PC-3 (cell line): ENCODE measurements around the gene SCGN.

Experiments
- EZH2 ChIP-seq: fragments of 300-600 bp; sonication (generic); IDR thresholded peaks from one replicate; pipeline ENCODE4 v1.6.1; 2017; ENCODE audit warnings: antibody characterized with exemption, mild to moderate bottlenecking, low read length; ENCODE audit not compliant: unreplicated experiment
- EZH2phosphoT487 ChIP-seq: fragments of 300-600 bp; sonication (generic); IDR thresholded peaks from 2 replicates; pipeline ENCODE4 v1.6.1; 2018; ENCODE audit warnings: mild to moderate bottlenecking, antibody characterized with exemption, low read length, borderline replicate concordance
- TF ChIP-seq, protein P1 (sequence below): fragments of 300-600 bp; sonication (generic); conservative IDR thresholded peaks from 2 replicates; pipeline ENCODE4 v1.5.1; 2017; ENCODE audit warnings: antibody characterized with exemption, low read depth, mild to moderate bottlenecking, low read length

DNA sequence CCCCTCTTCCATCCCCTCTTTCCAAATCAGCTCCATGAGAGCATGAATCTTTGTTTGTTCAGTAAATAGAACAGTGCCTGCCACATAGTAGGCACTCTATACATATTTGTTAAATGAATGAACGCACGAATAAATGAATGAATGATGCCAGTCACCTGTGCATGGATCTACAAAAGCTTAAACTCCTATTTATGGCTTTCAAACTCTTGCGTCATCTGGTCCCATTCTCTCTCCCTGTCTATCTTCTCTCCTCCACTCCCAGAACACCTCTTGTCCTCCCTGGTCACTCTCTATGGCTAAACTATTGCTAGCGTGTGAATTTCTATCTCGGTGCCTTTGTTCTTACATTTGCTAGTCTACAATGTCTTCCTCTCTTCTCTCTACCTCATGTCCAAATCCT is 24.8 kb downstream of the SCGN start:
- TF ChIP-seq, protein P1, sequence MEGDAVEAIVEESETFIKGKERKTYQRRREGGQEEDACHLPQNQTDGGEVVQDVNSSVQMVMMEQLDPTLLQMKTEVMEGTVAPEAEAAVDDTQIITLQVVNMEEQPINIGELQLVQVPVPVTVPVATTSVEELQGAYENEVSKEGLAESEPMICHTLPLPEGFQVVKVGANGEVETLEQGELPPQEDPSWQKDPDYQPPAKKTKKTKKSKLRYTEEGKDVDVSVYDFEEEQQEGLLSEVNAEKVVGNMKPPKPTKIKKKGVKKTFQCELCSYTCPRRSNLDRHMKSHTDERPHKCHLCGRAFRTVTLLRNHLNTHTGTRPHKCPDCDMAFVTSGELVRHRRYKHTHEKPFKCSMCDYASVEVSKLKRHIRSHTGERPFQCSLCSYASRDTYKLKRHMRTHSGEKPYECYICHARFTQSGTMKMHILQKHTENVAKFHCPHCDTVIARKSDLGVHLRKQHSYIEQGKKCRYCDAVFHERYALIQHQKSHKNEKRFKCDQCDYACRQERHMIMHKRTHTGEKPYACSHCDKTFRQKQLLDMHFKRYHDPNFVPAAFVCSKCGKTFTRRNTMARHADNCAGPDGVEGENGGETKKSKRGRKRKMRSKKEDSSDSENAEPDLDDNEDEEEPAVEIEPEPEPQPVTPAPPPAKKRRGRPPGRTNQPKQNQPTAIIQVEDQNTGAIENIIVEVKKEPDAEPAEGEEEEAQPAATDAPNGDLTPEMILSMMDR = no peak
- no peak for TF ChIP-seq EZH2
- no peak for TF ChIP-seq EZH2phosphoT487
